GM12864 (cell line): ENCODE measurements around the gene CTLA4.

Experiments
- DNase-seq: peaks from one replicate; pipeline ENCODE4 v3.0.0-alpha.2; 2011; ENCODE audit warnings: low read depth
- H3K4me3 ChIP-seq: 2 replicates; pipeline ENCODE4 v1.5.1; 2011; ENCODE audit warnings: mild to moderate bottlenecking, low read depth, low read length, control low read depth
- TF ChIP-seq, protein P1 (sequence below): IDR thresholded peaks from 2 replicates; pipeline ENCODE4 v1.5.1; 2011; ENCODE audit warnings: low read depth, mild to moderate bottlenecking, moderate library complexity, low read length, control low read depth, inconsistent platforms; ENCODE audit errors: missing control alignments

CTLA4 gene

DNA sequence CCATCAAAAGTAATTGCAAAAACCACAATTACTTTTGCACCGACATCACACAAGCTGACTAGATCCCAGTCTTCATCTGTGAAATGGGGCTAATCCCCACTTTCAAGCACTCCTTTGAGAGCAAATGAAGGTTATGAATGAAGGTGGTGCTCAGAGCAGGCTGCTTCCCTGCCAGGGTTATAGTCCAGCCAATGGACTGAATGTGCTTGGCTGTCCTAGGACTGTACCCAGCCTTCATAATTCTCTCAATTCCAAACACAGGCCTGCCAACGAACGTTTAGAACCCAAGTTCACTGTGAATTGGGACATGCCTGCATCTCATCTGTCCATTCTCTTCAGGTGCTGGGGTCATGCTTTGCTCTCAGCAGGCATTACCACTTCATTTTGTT is 41.2 kb downstream of the CTLA4 start:
- no peak for DNase-seq
- TF ChIP-seq, protein P1, sequence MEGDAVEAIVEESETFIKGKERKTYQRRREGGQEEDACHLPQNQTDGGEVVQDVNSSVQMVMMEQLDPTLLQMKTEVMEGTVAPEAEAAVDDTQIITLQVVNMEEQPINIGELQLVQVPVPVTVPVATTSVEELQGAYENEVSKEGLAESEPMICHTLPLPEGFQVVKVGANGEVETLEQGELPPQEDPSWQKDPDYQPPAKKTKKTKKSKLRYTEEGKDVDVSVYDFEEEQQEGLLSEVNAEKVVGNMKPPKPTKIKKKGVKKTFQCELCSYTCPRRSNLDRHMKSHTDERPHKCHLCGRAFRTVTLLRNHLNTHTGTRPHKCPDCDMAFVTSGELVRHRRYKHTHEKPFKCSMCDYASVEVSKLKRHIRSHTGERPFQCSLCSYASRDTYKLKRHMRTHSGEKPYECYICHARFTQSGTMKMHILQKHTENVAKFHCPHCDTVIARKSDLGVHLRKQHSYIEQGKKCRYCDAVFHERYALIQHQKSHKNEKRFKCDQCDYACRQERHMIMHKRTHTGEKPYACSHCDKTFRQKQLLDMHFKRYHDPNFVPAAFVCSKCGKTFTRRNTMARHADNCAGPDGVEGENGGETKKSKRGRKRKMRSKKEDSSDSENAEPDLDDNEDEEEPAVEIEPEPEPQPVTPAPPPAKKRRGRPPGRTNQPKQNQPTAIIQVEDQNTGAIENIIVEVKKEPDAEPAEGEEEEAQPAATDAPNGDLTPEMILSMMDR, result no peak
- no peak overlapping the region for H3K4me3 ChIP-seq

DNA sequence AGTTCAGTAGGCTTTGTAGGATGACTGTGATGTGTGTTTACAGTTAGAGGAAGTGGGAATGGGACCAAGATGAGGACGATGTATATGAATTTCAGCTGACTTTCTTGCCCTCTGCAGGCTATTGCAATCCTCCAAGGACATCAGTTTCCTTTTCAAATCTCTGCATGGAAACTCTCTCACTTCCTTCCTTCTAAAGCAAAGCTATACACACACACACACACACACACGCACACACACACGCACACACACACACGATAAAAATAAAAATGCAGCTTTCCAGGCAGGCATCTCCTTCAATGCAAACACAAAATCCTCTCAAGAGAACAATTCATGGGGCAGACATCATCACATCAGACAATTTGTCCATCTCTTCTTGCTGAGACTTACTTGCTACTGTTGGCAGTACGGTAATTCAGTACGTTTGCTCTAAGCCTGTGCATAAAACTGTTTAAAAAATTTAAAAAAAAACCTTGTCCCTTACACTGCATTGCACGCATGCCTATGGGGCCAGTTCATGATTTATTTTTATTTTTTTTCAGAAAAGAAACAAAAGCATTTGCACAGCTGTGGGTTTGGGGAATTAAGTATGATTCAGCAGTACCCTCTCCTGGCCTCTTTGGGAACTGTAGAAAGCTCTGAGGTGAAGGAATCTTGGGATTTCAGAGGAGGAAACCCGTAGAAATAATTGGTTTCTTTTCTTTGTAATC is 41.8 kb downstream of the CTLA4 start:
- TF ChIP-seq, protein P1, result peak; percentile 47
- no peak overlapping the region for H3K4me3 ChIP-seq
- DNase-seq, result no peak

DNA sequence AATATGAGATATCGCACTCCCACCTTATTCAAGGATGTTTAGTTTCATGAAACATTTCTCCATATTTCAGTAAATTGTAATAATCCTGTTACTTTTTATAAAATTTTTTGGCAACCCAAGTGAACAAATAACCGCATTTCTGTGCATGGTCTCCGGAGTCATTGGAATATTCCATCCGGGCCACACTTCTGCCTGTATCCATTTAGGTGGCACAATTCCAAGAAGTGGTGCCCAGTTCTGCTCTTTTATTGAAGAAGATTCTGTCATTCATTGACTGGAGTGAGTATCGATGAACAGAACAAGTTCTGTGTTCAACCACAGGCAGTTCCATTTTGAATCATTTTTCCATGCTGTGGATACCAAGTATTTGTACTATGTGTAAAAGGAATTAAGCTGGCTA is 42.4 kb downstream of the CTLA4 start:
- no peak overlapping the region for H3K4me3 ChIP-seq
- TF ChIP-seq, protein P1, result no peak
- no peak for DNase-seq

DNA sequence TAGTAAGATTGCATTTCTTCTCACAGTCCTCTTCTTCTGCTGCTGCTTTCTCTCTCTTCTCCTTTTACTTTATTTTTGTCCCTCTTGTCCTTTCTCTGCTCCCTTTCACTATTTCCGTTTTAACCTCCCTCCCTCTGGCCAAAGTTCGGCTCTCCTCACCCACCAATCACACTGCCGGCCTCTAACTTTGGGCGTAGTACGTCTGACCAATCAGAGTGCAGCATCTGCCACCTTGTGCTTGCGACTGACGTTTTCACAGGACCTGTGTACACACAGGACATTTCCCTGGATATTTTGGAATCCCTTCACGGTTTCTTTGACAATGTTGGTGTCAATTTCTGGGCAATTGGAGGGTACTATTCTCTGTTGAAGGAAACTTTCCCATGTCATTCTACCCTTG is 46.4 kb downstream of the CTLA4 start:
- no peak overlapping the region for H3K4me3 ChIP-seq
- TF ChIP-seq, protein P1, result no peak

DNA sequence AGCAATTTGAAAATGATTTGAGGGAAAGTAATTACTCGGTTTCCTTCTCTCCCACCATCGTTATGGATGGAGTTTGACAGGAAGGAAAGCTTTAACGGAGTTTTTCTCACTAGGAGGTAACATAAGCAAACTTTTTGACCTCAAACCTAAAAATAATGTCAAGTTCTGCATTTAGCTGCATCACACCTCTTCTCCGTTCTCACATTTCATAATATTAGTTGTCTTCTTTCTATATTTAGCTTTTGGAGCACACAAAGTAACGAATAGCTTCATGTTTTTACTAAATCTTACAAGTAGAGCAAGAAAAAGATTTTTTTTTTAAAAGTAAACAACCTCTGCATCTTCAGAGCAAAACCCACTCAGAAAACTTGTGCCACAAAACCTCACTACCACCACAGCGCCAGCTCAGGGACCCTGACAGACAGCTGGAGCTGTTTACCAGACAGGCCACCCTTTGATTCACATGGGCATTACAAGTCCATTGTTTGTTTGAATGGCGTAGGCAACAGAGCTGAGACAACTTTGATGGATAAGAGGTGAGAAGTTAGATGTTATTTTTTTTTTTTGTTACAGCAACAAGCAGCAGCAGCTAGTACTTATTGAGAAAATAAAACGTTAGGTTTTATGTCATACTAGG is 47.1 kb downstream of the CTLA4 start:
- no peak overlapping the region for H3K4me3 ChIP-seq
- TF ChIP-seq, protein P1, result no peak
- no peak for DNase-seq

More for the DNA sequence above, 46.4 kb downstream of the CTLA4 start:
- no peak for DNase-seq

DNA sequence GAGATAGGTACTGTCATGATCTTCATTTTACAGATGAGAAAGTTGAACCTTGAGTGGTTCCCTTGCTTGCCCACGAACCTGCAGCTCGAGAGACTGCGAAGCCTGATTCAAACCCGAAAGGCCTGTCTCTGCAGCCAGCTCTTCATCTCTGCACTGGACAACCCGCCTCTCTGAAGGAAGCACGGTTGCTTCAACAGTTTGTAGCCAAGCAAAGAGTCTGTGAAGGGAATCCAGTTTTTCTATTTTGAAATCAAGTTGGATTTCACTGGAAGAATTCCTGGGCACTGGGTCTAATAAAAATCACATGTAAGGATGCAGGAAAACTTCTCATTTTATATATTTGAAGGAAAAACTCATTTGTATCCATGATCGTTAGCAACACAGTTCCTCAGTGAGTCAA is 47.7 kb downstream of the CTLA4 start:
- TF ChIP-seq, protein P1, result no peak
- H3K4me3 ChIP-seq, result no peak overlapping the region
- DNase-seq, result no peak

DNA sequence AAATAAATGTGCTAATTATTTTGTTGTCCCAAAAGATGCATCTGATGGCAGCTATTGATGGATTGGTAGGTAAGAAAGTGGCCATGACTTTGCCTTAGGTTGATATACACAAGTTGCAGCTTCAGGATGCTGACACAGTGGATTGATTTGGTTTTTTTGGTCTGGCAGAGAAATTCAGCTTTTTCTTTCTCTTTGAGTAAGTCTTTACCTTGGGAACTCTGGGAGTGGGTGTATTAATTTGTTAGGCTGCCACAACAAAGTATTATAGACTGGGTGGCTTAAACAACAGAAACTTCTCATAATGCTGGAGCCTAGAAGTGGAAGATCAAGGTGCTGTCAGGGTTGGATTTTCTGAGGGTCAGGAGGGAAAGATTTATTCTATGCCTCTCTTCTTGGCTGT is 49.2 kb downstream of the CTLA4 start:
- H3K4me3 ChIP-seq, result no peak overlapping the region
- DNase-seq, result no peak
- TF ChIP-seq, protein P1, result no peak
